GM23338 (cell line): ENCODE data around the gene PCSK6. TPM values are rescaled to one million over a fixed set of nuclear protein-coding genes. Genes with fewer than 3 reads are reported as not detected.

Experiments used
- ATAC-seq: fragments of 200-7000 bp; cut with Tn5 transposase; 3 replicates; pipeline ENCODE4 v1.9.1; 2020
- DNase-seq: peaks from one replicate; pipeline ENCODE4 v3.0.0-alpha.2; 2015; ENCODE audit warnings: low spot score
- H2AFZ ChIP-seq: fragments of 200-600 bp; sonication (generic); 2 replicates; pipeline ENCODE4 v1.8.0; 2016; ENCODE audit warnings: antibody characterized with exemption, mild to moderate bottlenecking, moderate library complexity
- H3F3A ChIP-seq: fragments of 200-600 bp; sonication (generic); replicated peaks from 2 replicates; pipeline ENCODE4 v1.8.0; 2017; ENCODE audit warnings: antibody characterized with exemption, mixed run types, low read depth
- H3K27ac ChIP-seq: fragments of 200-600 bp; sonication (generic); 2 replicates; pipeline ENCODE4 v1.6.1; 2016; ENCODE audit warnings: low read depth
- H3K27me3 ChIP-seq: fragments of 200-600 bp; sonication (generic); 2 replicates; pipeline ENCODE4 v1.8.0; 2016; ENCODE audit warnings: mild to moderate bottlenecking, mixed run types, moderate library complexity; ENCODE audit not compliant: insufficient read depth
- H3K36me3 ChIP-seq: fragments of 200-600 bp; sonication (generic); 2 replicates; pipeline ENCODE4 v1.8.0; 2016; ENCODE audit warnings: mild to moderate bottlenecking; ENCODE audit not compliant: insufficient read depth
- H3K4me1 ChIP-seq: fragments of 200-600 bp; sonication (generic); 2 replicates; pipeline ENCODE4 v1.8.0; 2016; ENCODE audit warnings: mild to moderate bottlenecking, moderate library complexity; ENCODE audit not compliant: insufficient read depth
- H3K4me2 ChIP-seq: fragments of 200-600 bp; sonication (generic); 2 replicates; pipeline ENCODE4 v1.7.1; 2017; ENCODE audit warnings: mixed run types
- H3K4me3 ChIP-seq: fragments of 200-600 bp; sonication (generic); 2 replicates; pipeline ENCODE4 v1.6.1; 2016; ENCODE audit warnings: mixed run types
- H3K79me2 ChIP-seq: fragments of 200-600 bp; sonication (generic); replicated peaks from 2 replicates; pipeline ENCODE4 v1.8.0; 2017; ENCODE audit warnings: mild to moderate bottlenecking; ENCODE audit not compliant: insufficient read depth
- H3K9me2 ChIP-seq: fragments of 200-600 bp; sonication (generic); 2 replicates; pipeline ENCODE4 v1.8.0; 2017; ENCODE audit not compliant: insufficient read depth
- H4K20me1 ChIP-seq: fragments of 200-600 bp; sonication (generic); replicated peaks from 2 replicates; pipeline ENCODE4 v1.8.0; 2017; ENCODE audit warnings: mild to moderate bottlenecking; ENCODE audit not compliant: insufficient read depth
- H3K27ac Mint-ChIP-seq: 2 replicates; pipeline ENCODE4 v1.8.0; 2020; ENCODE audit warnings: inconsistent platforms, mild to moderate bottlenecking, moderate library complexity, mixed read lengths
- H3K27me3 Mint-ChIP-seq: 3 replicates; pipeline ENCODE4 v1.8.0; 2022; ENCODE audit warnings: low read depth, mild to moderate bottlenecking, moderate library complexity, mixed read lengths, inconsistent platforms; ENCODE audit not compliant: insufficient read depth, poor library complexity
- H3K36me3 Mint-ChIP-seq: 3 replicates; pipeline ENCODE4 v1.8.0; 2021; ENCODE audit warnings: low read depth, mild to moderate bottlenecking, inconsistent platforms, moderate library complexity, mixed read lengths
- H3K4me1 Mint-ChIP-seq: 3 replicates; pipeline ENCODE4 v1.8.0; 2020; ENCODE audit warnings: mild to moderate bottlenecking, inconsistent platforms, mixed read lengths
- H3K4me3 Mint-ChIP-seq: 3 replicates; pipeline ENCODE4 v1.8.0; 2021; ENCODE audit warnings: moderate library complexity, mild to moderate bottlenecking, inconsistent platforms, mixed read lengths
- H3K9me3 Mint-ChIP-seq: 3 replicates; pipeline ENCODE4 v1.8.0; 2020; ENCODE audit warnings: moderate library complexity, mild to moderate bottlenecking, inconsistent platforms, mixed read lengths
- EZH2 ChIP-seq: fragments of 200-600 bp; sonication (generic); IDR thresholded peaks from one replicate; pipeline ENCODE4 v1.8.0; 2017; ENCODE audit warnings: antibody characterized with exemption, mild to moderate bottlenecking, low read depth; ENCODE audit not compliant: unreplicated experiment
- EZH2phosphoT487 ChIP-seq: fragments of 200-600 bp; sonication (generic); IDR thresholded peaks from one replicate; pipeline ENCODE4 v1.8.1; 2018; ENCODE audit warnings: antibody characterized with exemption; ENCODE audit not compliant: unreplicated experiment
- JUNB ChIP-seq: IDR thresholded peaks from one replicate; pipeline ENCODE4 v1.6.1; 2016; ENCODE audit warnings: antibody characterized with exemption; ENCODE audit not compliant: unreplicated experiment
- POLR2AphosphoS5 ChIP-seq: IDR thresholded peaks from 2 replicates; pipeline ENCODE4 v1.6.1; 2016; ENCODE audit warnings: antibody characterized with exemption, low read depth
- STAT1 ChIP-seq: IDR thresholded peaks from one replicate; pipeline ENCODE4 v1.6.1; 2016; ENCODE audit warnings: antibody characterized with exemption; ENCODE audit not compliant: unreplicated experiment
- ZNF114 ChIP-seq: fragments of 250-450 bp; sonication (Bioruptor Pico); IDR thresholded peaks from 2 replicates; pipeline ENCODE4 v1.5.0; 2020; ENCODE audit warnings: mild to moderate bottlenecking, moderate library complexity
- ZNF331 ChIP-seq: fragments of 250-450 bp; sonication (Bioruptor Pico); IDR thresholded peaks from 2 replicates; pipeline ENCODE4 v1.5.0; 2020; ENCODE audit warnings: low read depth, mild to moderate bottlenecking, moderate library complexity
- polyA plus RNA-seq: library from polyadenylated mRNA; unstranded; fragments of >200 nt; fragmentation: Nextera tagmentation; extraction: Ambion mirVana; gene quantifications from 2 replicates; pipeline ENCODE4 v1.2.1, GENCODE V29; 2016
- total RNA-seq: library from RNA; depleted of rRNA; stranded (reverse); fragments of >200 nt; shearing (Covaris generic); gene quantifications from 2 replicates; pipeline ENCODE4 v1.2.3, GENCODE V29; 2014
- TF ChIP-seq, protein P1 (sequence below): fragments of 250-450 bp; sonication (Bioruptor Pico); IDR thresholded peaks from 2 replicates; pipeline ENCODE4 v1.5.0; 2020; ENCODE audit warnings: mild to moderate bottlenecking, moderate library complexity
- TF ChIP-seq, protein P2 (sequence below), 2 experiments: fragments of 200-600 bp in 1 of 2; sonication (generic) in 1 of 2; conservative IDR thresholded peaks; 2 replicates each; pipeline versions ENCODE4 v1.5.1 to v1.6.1; 2016 to 2017; ENCODE audit warnings: antibody characterized with exemption in 2 of 2, low read depth in 2 of 2, mild to moderate bottlenecking in 2 of 2, moderate library complexity in 1 of 2
- TF ChIP-seq, protein P3 (sequence below): IDR thresholded peaks from 2 replicates; pipeline ENCODE4 v1.6.1; 2016; ENCODE audit warnings: antibody characterized with exemption

The PCSK6 gene
- total and polyA plus RNA-seq, 2 experiments from 2014 or later: 1.7 to 6.7 TPM

DNA sequence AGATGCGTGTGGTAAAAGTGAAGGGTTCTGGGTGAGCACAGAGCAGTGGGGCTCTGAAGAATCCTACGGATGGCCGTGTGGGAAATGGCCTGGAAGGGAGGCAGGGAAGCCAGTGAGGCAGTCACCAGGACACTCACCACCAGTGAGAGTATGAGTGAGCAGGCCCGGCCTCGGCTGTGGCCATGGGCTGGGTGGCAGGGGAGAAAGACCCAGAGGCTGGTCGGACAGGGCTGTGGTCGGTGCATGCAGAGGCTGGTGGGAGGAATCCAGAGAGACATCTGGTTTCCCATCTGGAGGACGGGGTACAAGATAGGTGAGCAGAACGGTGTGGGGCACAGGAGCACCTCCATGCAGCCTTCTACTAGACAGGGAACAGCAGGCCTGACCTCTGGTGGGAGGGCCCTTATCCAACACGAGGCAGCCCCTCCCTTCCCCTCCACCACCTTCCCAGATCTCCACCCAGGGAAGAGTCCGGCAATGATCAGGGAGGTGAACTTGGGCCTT lies 10.1 kb downstream of the PCSK6 start (continued):
- no peak for TF ChIP-seq EZH2

DNA sequence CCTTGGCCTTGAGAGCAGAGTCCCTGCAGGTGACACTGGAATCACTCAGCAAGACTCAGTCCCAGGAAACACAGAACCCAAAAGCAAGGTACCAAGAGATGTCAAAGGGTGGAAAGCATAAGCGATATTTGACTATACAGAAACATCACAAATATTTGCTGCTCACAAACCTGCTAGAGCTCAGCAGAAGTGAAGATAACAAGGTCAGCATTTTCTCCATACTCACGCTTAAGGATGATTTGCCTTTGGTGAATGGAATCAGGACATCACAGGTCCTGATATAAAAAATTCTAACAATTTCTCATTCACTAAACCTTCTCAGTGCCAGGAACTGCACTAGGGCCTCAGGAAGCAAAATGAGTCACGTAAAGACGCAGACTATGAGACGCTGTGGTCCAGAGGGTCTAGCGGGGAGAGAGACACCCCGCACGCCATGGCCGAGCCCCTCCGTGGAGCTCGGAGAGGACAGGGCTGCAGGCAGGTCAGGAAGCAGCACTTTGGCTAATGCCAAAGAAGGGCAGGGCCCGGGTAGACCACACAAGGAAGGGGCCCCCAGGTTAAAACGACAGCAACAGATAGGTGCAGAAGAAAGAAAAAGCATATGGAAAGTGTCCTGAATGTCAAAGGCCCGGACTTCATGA lies 10.7 kb downstream of the PCSK6 start:
- Mint-ChIP-seq H3K4me3 (no peak overlapping the region; the same call in 2 of the 3 replicates), H3K4me1 (peaks cover 11% of the 10 kb centered on the region), H3K27ac (no peak overlapping the region), H3K36me3 (no peaks in the 10 kb centered on the region), H3K27me3 (peaks cover 16% of the 10 kb centered on the region), H3K9me3 (no peaks in the 10 kb centered on the region)
- ATAC-seq: no peak
- H3K4me2 ChIP-seq: no peak overlapping the region
- no peak overlapping the region for H3K4me3 ChIP-seq
- no peaks in the 10 kb centered on the region for H4K20me1 ChIP-seq
- H3F3A ChIP-seq: no peaks in the 10 kb centered on the region
- TF ChIP-seq ZNF114 (no peak), POLR2AphosphoS5 (no peak), ZNF331 (no peak), EZH2phosphoT487 (no peak), STAT1 (no peak), JUNB (no peak)
- TF ChIP-seq, protein P1, sequence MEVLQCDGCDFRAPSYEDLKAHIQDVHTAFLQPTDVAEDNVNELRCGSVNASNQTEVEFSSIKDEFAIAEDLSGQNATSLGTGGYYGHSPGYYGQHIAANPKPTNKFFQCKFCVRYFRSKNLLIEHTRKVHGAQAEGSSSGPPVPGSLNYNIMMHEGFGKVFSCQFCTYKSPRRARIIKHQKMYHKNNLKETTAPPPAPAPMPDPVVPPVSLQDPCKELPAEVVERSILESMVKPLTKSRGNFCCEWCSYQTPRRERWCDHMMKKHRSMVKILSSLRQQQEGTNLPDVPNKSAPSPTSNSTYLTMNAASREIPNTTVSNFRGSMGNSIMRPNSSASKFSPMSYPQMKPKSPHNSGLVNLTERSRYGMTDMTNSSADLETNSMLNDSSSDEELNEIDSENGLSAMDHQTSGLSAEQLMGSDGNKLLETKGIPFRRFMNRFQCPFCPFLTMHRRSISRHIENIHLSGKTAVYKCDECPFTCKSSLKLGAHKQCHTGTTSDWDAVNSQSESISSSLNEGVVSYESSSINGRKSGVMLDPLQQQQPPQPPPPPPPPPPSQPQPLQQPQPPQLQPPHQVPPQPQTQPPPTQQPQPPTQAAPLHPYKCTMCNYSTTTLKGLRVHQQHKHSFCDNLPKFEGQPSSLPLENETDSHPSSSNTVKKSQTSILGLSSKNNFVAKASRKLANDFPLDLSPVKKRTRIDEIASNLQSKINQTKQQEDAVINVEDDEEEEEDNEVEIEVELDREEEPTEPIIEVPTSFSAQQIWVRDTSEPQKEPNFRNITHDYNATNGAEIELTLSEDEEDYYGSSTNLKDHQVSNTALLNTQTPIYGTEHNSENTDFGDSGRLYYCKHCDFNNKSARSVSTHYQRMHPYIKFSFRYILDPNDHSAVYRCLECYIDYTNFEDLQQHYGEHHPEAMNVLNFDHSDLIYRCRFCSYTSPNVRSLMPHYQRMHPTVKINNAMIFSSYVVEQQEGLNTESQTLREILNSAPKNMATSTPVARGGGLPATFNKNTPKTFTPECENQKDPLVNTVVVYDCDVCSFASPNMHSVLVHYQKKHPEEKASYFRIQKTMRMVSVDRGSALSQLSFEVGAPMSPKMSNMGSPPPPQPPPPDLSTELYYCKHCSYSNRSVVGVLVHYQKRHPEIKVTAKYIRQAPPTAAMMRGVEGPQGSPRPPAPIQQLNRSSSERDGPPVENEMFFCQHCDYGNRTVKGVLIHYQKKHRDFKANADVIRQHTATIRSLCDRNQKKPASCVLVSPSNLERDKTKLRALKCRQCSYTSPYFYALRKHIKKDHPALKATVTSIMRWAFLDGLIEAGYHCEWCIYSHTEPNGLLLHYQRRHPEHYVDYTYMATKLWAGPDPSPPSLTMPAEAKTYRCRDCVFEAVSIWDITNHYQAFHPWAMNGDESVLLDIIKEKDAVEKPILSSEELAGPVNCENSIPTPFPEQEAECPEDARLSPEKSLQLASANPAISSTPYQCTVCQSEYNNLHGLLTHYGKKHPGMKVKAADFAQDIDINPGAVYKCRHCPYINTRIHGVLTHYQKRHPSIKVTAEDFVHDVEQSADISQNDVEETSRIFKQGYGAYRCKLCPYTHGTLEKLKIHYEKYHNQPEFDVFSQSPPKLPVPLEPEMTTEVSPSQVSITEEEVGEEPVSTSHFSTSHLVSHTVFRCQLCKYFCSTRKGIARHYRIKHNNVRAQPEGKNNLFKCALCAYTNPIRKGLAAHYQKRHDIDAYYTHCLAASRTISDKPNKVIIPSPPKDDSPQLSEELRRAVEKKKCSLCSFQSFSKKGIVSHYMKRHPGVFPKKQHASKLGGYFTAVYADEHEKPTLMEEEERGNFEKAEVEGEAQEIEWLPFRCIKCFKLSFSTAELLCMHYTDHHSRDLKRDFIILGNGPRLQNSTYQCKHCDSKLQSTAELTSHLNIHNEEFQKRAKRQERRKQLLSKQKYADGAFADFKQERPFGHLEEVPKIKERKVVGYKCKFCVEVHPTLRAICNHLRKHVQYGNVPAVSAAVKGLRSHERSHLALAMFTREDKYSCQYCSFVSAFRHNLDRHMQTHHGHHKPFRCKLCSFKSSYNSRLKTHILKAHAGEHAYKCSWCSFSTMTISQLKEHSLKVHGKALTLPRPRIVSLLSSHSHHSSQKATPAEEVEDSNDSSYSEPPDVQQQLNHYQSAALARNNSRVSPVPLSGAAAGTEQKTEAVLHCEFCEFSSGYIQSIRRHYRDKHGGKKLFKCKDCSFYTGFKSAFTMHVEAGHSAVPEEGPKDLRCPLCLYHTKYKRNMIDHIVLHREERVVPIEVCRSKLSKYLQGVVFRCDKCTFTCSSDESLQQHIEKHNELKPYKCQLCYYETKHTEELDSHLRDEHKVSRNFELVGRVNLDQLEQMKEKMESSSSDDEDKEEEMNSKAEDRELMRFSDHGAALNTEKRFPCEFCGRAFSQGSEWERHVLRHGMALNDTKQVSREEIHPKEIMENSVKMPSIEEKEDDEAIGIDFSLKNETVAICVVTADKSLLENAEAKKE (CRISPR knock-in tag): no peak
- TF ChIP-seq, protein P2, sequence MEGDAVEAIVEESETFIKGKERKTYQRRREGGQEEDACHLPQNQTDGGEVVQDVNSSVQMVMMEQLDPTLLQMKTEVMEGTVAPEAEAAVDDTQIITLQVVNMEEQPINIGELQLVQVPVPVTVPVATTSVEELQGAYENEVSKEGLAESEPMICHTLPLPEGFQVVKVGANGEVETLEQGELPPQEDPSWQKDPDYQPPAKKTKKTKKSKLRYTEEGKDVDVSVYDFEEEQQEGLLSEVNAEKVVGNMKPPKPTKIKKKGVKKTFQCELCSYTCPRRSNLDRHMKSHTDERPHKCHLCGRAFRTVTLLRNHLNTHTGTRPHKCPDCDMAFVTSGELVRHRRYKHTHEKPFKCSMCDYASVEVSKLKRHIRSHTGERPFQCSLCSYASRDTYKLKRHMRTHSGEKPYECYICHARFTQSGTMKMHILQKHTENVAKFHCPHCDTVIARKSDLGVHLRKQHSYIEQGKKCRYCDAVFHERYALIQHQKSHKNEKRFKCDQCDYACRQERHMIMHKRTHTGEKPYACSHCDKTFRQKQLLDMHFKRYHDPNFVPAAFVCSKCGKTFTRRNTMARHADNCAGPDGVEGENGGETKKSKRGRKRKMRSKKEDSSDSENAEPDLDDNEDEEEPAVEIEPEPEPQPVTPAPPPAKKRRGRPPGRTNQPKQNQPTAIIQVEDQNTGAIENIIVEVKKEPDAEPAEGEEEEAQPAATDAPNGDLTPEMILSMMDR (conservative IDR thresholded peaks at IDR 0.05; ENCODE audit: low read depth in 2 of 2): no peak
- TF ChIP-seq, protein P3, sequence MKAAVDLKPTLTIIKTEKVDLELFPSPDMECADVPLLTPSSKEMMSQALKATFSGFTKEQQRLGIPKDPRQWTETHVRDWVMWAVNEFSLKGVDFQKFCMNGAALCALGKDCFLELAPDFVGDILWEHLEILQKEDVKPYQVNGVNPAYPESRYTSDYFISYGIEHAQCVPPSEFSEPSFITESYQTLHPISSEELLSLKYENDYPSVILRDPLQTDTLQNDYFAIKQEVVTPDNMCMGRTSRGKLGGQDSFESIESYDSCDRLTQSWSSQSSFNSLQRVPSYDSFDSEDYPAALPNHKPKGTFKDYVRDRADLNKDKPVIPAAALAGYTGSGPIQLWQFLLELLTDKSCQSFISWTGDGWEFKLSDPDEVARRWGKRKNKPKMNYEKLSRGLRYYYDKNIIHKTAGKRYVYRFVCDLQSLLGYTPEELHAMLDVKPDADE: no peak
- H3K36me3 ChIP-seq: no peaks in the 10 kb centered on the region
- DNase-seq: no peak
- no peaks in the 10 kb centered on the region for H3K9me2 ChIP-seq
- no peak overlapping the region for H3K27ac ChIP-seq
- no peaks in the 10 kb centered on the region for H3K79me2 ChIP-seq
- H3K27me3 ChIP-seq: no peaks in the 10 kb centered on the region
- H3K4me1 ChIP-seq: no peaks in the 10 kb centered on the region
- H2AFZ ChIP-seq: no peak overlapping the region
